H9 (cell line): ENCODE measurements around the gene NARF. TPM values are rescaled to one million over a fixed set of nuclear protein-coding genes. Genes with fewer than 3 reads are reported as not detected.
A peak's percentile ranks its signal among the peaks of the same experiment; 100 is the strongest.

Source experiments
- DNase-seq: peaks from one replicate; pipeline ENCODE4 v3.0.0-alpha.2; 2017
- H2AFZ ChIP-seq: one replicate; pipeline ENCODE4 v1.6.1; 2013; ENCODE audit warnings: mild to moderate bottlenecking, low read length, control low read depth, moderate library complexity
- H2AK5ac ChIP-seq: 2 replicates; pipeline ENCODE4 v1.6.1; 2013; ENCODE audit warnings: low read length, control low read depth, mixed read lengths; ENCODE audit not compliant: insufficient read length
- H2BK120ac ChIP-seq: one replicate; pipeline ENCODE4 v1.6.1; 2013; ENCODE audit warnings: low read depth, mild to moderate bottlenecking, low read length, control low read depth, inconsistent platforms; ENCODE audit not compliant: poor library complexity, severe bottlenecking
- H2BK12ac ChIP-seq: 2 replicates; pipeline ENCODE4 v1.6.1; 2013; ENCODE audit warnings: low read length, control low read depth, mixed read lengths, low read depth; ENCODE audit not compliant: insufficient read length
- H2BK15ac ChIP-seq: 2 replicates; pipeline ENCODE4 v1.6.1; 2013; ENCODE audit warnings: low read depth, low read length, control low read depth
- H2BK20ac ChIP-seq: one replicate; pipeline ENCODE4 v1.6.1; 2013; ENCODE audit warnings: low read depth, mild to moderate bottlenecking, low read length, control low read depth, inconsistent platforms; ENCODE audit not compliant: poor library complexity, severe bottlenecking
- H2BK5ac ChIP-seq: 2 replicates; pipeline ENCODE4 v1.6.1; 2013; ENCODE audit warnings: low read length, control low read depth, mixed read lengths; ENCODE audit not compliant: insufficient read length
- H3K14ac ChIP-seq: 2 replicates; pipeline ENCODE4 v1.6.1; 2013; ENCODE audit warnings: low read length, control low read depth; ENCODE audit not compliant: insufficient read depth
- H3K18ac ChIP-seq: 2 replicates; pipeline ENCODE4 v1.6.1; 2013; ENCODE audit warnings: low read depth, mild to moderate bottlenecking, mixed read lengths, low read length, control low read depth; ENCODE audit not compliant: insufficient read length
- H3K23ac ChIP-seq: 2 replicates; pipeline ENCODE4 v1.6.1; 2013; ENCODE audit warnings: low read length, control low read depth, mixed read lengths, low read depth; ENCODE audit not compliant: insufficient read length
- H3K23me2 ChIP-seq: 2 replicates; pipeline ENCODE4 v1.6.1; 2013; ENCODE audit warnings: low read depth, mild to moderate bottlenecking, mixed read lengths, low read length, control low read depth; ENCODE audit not compliant: insufficient read length, poor library complexity, severe bottlenecking
- H3K27ac ChIP-seq: 2 replicates; pipeline ENCODE4 v1.5.1; 2013; ENCODE audit warnings: low read length, control low read depth, mixed read lengths, low read depth; ENCODE audit not compliant: insufficient read length
- H3K27me3 ChIP-seq: 2 replicates; pipeline ENCODE4 v1.6.1; 2013; ENCODE audit warnings: low read length, control low read depth, inconsistent platforms; ENCODE audit not compliant: insufficient read depth
- H3K4ac ChIP-seq: 2 replicates; pipeline ENCODE4 v1.6.1; 2013; ENCODE audit warnings: low read depth, mild to moderate bottlenecking, control low read depth, inconsistent platforms, low read length, moderate library complexity
- H3K4me1 ChIP-seq: 2 replicates; pipeline ENCODE4 v1.6.1; 2013; ENCODE audit warnings: low read length, control low read depth, inconsistent platforms; ENCODE audit not compliant: insufficient read depth
- H3K4me2 ChIP-seq: 2 replicates; pipeline ENCODE4 v1.6.1; 2013; ENCODE audit warnings: low read length, control low read depth, mixed read lengths; ENCODE audit not compliant: insufficient read length, insufficient read depth
- H3K56ac ChIP-seq: 2 replicates; pipeline ENCODE4 v1.6.1; 2013; ENCODE audit warnings: low read depth, mild to moderate bottlenecking, mixed read lengths, low read length, control low read depth; ENCODE audit not compliant: insufficient read length
- H3K79me1 ChIP-seq: 2 replicates; pipeline ENCODE4 v1.6.1; 2013; ENCODE audit warnings: low read depth, mild to moderate bottlenecking, moderate library complexity, low read length, control low read depth, inconsistent platforms; ENCODE audit not compliant: insufficient read depth, poor library complexity, severe bottlenecking
- H3K79me2 ChIP-seq: 2 replicates; pipeline ENCODE4 v1.6.1; 2013; ENCODE audit warnings: low read length, control low read depth, inconsistent platforms; ENCODE audit not compliant: insufficient read depth
- H3K9ac ChIP-seq: 2 replicates; pipeline ENCODE4 v1.6.1; 2013; ENCODE audit warnings: low read length, control low read depth, mixed read lengths; ENCODE audit not compliant: insufficient read length; ENCODE audit errors: extremely low read depth
- H3K9me3 ChIP-seq: one replicate; pipeline ENCODE4 v1.6.1; 2013; ENCODE audit warnings: low read depth, low read length, inconsistent platforms; ENCODE audit not compliant: control insufficient read depth
- H3T11ph ChIP-seq: one replicate; pipeline ENCODE4 v1.6.1; 2013; ENCODE audit warnings: mild to moderate bottlenecking, low read length, control low read depth, inconsistent platforms
- H4K20me1 ChIP-seq: one replicate; pipeline ENCODE4 v1.6.1; 2013; ENCODE audit not compliant: control insufficient read depth, insufficient read length, insufficient read depth
- H4K5ac ChIP-seq: 2 replicates; pipeline ENCODE4 v1.6.1; 2013; ENCODE audit warnings: low read depth, mild to moderate bottlenecking, mixed read lengths, low read length, control low read depth; ENCODE audit not compliant: insufficient read length
- H4K8ac ChIP-seq: replicated peaks from 2 replicates; pipeline ENCODE4 v1.6.1; 2013; ENCODE audit warnings: low read length, control low read depth, mixed read lengths, low read depth; ENCODE audit not compliant: insufficient read length
- H4K91ac ChIP-seq: 2 replicates; pipeline ENCODE4 v1.6.1; 2013; ENCODE audit warnings: low read depth, mild to moderate bottlenecking, moderate library complexity, mixed read lengths, low read length, control low read depth; ENCODE audit not compliant: insufficient read length
- H3K27ac Mint-ChIP-seq, 3 experiments: 2 replicates in 2 of 3; 3 replicates in 1 of 3; pipeline ENCODE4 v1.8.0; 2020 to 2021; ENCODE audit warnings: mixed read lengths in 3 of 3, mild to moderate bottlenecking in 1 of 3, moderate library complexity in 1 of 3
- H3K27me3 Mint-ChIP-seq: 2 replicates; pipeline ENCODE4 v1.8.0; 2021; ENCODE audit warnings: low read depth, mild to moderate bottlenecking, moderate library complexity, mixed read lengths
- H3K36me3 Mint-ChIP-seq, 3 experiments: 2 replicates in 2 of 3; 3 replicates in 1 of 3; pipeline ENCODE4 v1.8.0; 2020 to 2021; ENCODE audit warnings: low read depth in 3 of 3, mixed read lengths in 3 of 3; ENCODE audit not compliant: insufficient read depth in 1 of 3
- H3K4me1 Mint-ChIP-seq, 2 experiments: 2 replicates each; pipeline ENCODE4 v1.8.0; 2020; ENCODE audit warnings: mixed read lengths in 2 of 2
- H3K4me3 Mint-ChIP-seq, 2 experiments: 2 replicates in 1 of 2; 3 replicates in 1 of 2; pipeline ENCODE4 v1.8.0; 2020 to 2021; ENCODE audit warnings: mild to moderate bottlenecking in 2 of 2, mixed read lengths in 2 of 2, moderate library complexity in 1 of 2
- H3K9me3 Mint-ChIP-seq, 2 experiments: 2 replicates in 1 of 2; 3 replicates in 1 of 2; pipeline ENCODE4 v1.8.0; 2020; ENCODE audit warnings: mild to moderate bottlenecking in 2 of 2, mixed read lengths in 2 of 2, moderate library complexity in 1 of 2
- WGBS: extraction: QIAGEN DNeasy Blood & Tissue Kit; methylation state at CpG from one replicate; pipeline ENCODE4 v1.1.7; 2013; ENCODE audit warnings: missing lambda C conversion rate, low lambda C conversion rate, mixed read lengths; ENCODE audit not compliant: insufficient read length; ENCODE audit errors: extremely low coverage; 5-methylcytosine and 5-hydroxymethylcytosine counted together
- total RNA-seq: library from RNA; stranded (reverse); gene quantifications from 2 replicates; pipeline ENCODE4 v1.2.1, GENCODE V29; 2021
- TF ChIP-seq, protein P1 (sequence below): fragments of 200-600 bp; sonication (generic); conservative IDR thresholded peaks from 3 replicates; pipeline ENCODE4 v1.8.0; 2021; ENCODE audit warnings: antibody characterized with exemption, mild to moderate bottlenecking

Gene NARF
- total RNA-seq, 1 experiment from 2014 or later, result 124 TPM

DNA sequence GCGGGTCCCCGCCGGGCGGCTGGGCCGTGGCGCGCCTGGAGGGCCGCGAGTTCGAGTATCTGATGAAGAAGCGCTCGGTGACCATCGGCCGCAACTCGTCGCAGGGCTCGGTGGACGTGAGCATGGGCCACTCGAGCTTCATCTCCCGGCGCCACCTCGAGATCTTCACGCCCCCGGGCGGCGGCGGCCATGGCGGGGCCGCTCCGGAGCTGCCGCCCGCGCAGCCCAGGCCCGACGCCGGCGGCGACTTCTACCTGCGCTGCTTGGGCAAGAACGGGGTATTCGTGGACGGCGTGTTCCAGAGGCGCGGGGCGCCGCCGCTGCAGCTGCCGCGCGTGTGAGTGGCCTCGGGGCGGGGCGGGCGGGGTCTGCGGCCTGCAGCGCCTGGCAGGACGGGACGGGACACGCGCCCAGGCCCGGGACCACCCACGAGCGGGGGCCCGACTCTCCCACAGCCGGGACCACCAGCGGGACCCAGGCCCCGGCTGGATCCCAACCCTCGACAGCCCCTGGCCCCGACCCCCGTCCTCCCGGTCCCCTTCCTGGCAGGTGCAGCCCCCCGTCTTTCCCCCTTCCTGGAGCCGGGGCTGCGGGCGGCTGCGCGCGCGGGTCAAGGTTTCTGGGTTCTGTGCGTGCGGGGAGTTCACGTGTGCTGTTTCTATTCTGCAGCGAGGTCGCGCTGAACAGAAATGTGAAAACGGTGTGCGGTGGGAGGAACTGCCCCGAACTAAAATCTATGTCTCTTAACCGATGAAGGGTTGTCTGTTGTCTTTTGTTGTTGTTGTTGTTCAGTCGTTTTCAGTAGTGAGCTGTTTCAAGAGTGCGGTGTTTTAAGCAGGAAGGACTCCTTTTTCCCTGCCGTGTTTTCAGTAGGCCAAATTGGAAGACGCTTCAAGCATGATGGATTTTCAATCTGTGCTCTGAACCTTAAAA lies 61.7 kb downstream of the NARF start:
- no peaks in the 10 kb centered on the region for H3K27me3 Mint-ChIP-seq

More for the DNA sequence above, 61.7 kb downstream of the NARF start:
- H3K14ac ChIP-seq, result no peak overlapping the region; the same call in 1 of the 2 replicates
- no peak overlapping the region for H3K56ac ChIP-seq
- no peak overlapping the region for H4K8ac ChIP-seq
- no peaks in the 10 kb centered on the region for H3K9me3 ChIP-seq
- TF ChIP-seq, protein P1, sequence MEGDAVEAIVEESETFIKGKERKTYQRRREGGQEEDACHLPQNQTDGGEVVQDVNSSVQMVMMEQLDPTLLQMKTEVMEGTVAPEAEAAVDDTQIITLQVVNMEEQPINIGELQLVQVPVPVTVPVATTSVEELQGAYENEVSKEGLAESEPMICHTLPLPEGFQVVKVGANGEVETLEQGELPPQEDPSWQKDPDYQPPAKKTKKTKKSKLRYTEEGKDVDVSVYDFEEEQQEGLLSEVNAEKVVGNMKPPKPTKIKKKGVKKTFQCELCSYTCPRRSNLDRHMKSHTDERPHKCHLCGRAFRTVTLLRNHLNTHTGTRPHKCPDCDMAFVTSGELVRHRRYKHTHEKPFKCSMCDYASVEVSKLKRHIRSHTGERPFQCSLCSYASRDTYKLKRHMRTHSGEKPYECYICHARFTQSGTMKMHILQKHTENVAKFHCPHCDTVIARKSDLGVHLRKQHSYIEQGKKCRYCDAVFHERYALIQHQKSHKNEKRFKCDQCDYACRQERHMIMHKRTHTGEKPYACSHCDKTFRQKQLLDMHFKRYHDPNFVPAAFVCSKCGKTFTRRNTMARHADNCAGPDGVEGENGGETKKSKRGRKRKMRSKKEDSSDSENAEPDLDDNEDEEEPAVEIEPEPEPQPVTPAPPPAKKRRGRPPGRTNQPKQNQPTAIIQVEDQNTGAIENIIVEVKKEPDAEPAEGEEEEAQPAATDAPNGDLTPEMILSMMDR, result no peak
- peaks cover 43% of the 10 kb centered on the region for H3K79me2 ChIP-seq
- no peak overlapping the region for H4K91ac ChIP-seq
- DNase-seq, result no peak
- H3K18ac ChIP-seq, result no peak overlapping the region
- Mint-ChIP-seq H3K9me3 (peaks cover 0 to 3% of the 10 kb centered on the region in 2 experiments; a peak in 2 of 5 replicates), H3K4me3 (peak overlapping the region; percentile 87 to 89), H3K27ac (peak overlapping the region; percentile 20 to 74 (median 49); a peak in 6 of 7 replicates), H3K4me1 (peaks cover 13 to 23% of the 10 kb centered on the region in 2 experiments), H3K36me3 (peaks cover 7 to 13% (median 11%) of the 10 kb centered on the region in 3 experiments; a peak in 6 of 7 replicates)
- H3K79me1 ChIP-seq, result peaks cover 3% of the 10 kb centered on the region
- H3K4ac ChIP-seq, result no peak overlapping the region
- H3K4me1 ChIP-seq, result no peaks in the 10 kb centered on the region
- H3T11ph ChIP-seq, result no peak overlapping the region
- H2AFZ ChIP-seq, result no peak overlapping the region
- WGBS, result no CpG with 5 or more reads among the region's 94 CpGs
- H4K5ac ChIP-seq, result no peak overlapping the region
- H3K4me2 ChIP-seq, result peak overlapping the region; percentile 98
- H3K27ac ChIP-seq, result no peak overlapping the region
- no peak overlapping the region for H2BK15ac ChIP-seq
- H2BK12ac ChIP-seq, result no peak overlapping the region
- H2BK20ac ChIP-seq, result no peak overlapping the region
- H4K20me1 ChIP-seq, result no peaks in the 10 kb centered on the region
- no peak overlapping the region for H2AK5ac ChIP-seq
- peaks cover 10% of the 10 kb centered on the region for H3K23me2 ChIP-seq
- no peak overlapping the region for H2BK5ac ChIP-seq
- no peak overlapping the region for H3K23ac ChIP-seq
- peak overlapping the region; percentile 80 for H3K9ac ChIP-seq
- no peaks in the 10 kb centered on the region for H3K27me3 ChIP-seq
- H2BK120ac ChIP-seq, result no peak overlapping the region
